IMR-90 (cell line): ENCODE data around the gene MAOA.

ENCODE experiments used
- CEBPB ChIP-seq: IDR thresholded peaks from 2 replicates; pipeline ENCODE4 v1.6.1; 2012; ENCODE audit warnings: low read depth, low read length, improper control_type of control experiment
- NFE2L2 ChIP-seq: fragments of 150-350 bp; IDR thresholded peaks from 2 replicates; pipeline ENCODE4 v1.6.1; 2016; ENCODE audit warnings: low read depth, mild to moderate bottlenecking, low read length
- POLR2A ChIP-seq: IDR thresholded peaks from 2 replicates; pipeline ENCODE4 v1.6.1; 2012; ENCODE audit warnings: mild to moderate bottlenecking, low read depth, low read length
- TF ChIP-seq, protein P1 (sequence below): conservative IDR thresholded peaks from 2 replicates; pipeline ENCODE4 v1.5.1; 2012; ENCODE audit warnings: mild to moderate bottlenecking, low read depth, low read length, improper control_type of control experiment
- TF ChIP-seq, protein P2 (sequence below): fragments of 150-350 bp; IDR thresholded peaks from 2 replicates; pipeline ENCODE4 v1.6.1; 2017; ENCODE audit warnings: mild to moderate bottlenecking, antibody characterized with exemption, low read length, low read depth

GRCh38 chrX:43735534-43735933 lies 79.4 kb downstream of the MAOA start:
- TF ChIP-seq, protein P1, sequence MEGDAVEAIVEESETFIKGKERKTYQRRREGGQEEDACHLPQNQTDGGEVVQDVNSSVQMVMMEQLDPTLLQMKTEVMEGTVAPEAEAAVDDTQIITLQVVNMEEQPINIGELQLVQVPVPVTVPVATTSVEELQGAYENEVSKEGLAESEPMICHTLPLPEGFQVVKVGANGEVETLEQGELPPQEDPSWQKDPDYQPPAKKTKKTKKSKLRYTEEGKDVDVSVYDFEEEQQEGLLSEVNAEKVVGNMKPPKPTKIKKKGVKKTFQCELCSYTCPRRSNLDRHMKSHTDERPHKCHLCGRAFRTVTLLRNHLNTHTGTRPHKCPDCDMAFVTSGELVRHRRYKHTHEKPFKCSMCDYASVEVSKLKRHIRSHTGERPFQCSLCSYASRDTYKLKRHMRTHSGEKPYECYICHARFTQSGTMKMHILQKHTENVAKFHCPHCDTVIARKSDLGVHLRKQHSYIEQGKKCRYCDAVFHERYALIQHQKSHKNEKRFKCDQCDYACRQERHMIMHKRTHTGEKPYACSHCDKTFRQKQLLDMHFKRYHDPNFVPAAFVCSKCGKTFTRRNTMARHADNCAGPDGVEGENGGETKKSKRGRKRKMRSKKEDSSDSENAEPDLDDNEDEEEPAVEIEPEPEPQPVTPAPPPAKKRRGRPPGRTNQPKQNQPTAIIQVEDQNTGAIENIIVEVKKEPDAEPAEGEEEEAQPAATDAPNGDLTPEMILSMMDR: no peak
- TF ChIP-seq, protein P2, sequence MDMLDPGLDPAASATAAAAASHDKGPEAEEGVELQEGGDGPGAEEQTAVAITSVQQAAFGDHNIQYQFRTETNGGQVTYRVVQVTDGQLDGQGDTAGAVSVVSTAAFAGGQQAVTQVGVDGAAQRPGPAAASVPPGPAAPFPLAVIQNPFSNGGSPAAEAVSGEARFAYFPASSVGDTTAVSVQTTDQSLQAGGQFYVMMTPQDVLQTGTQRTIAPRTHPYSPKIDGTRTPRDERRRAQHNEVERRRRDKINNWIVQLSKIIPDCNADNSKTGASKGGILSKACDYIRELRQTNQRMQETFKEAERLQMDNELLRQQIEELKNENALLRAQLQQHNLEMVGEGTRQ: no peak
- no peak for TF ChIP-seq POLR2A
- TF ChIP-seq CEBPB: no peak
- no peak for TF ChIP-seq NFE2L2
